ENCODE measurements around the gene MKX. TPM values are rescaled to one million over a fixed set of nuclear protein-coding genes. Genes with fewer than 3 reads are reported as not detected.

MKX gene
- total RNA-seq (2014; rRNA removed; shearing (Covaris generic)), result not detected in 2 replicates

GRCh38 chr10:27745732-27746396, at the start of gene MKX:
MKX (minus strand) TSS chr10:27745819; CDS start chr10:27743415, 2,404 bp downstream.
- Histone ChIP-seq H3K9me3 (replicated peaks) (peaks cover 15% of the 10 kb centered on the region), H3K27ac (no peak within 1 kb of the TSS), H3K4me1 (replicated peaks) (peaks cover 36% of the 10 kb centered on the region), H3K4me3 (no peak within 1 kb of the TSS), H3K27me3 (replicated peaks) (peaks cover 83% of the 10 kb centered on the region), H3K36me3 (no peaks in the 10 kb centered on the region)
- no peak for DNase-seq (ENCODE audit: low read depth in 1 of 2, low spot score in 2 of 2)

GRCh38 chr10:27794157-27794556, 48.5 kb upstream of the MKX start:
- DNase-seq (ENCODE audit: low read depth in 1 of 2, low spot score in 2 of 2), result no peak
- Histone ChIP-seq H3K36me3 (no peaks in the 10 kb centered on the region), H3K27me3 (replicated peaks) (no peaks in the 10 kb centered on the region)

GRCh38 chr10:27792216-27792615, 46.6 kb upstream of the MKX start:
- H3K27me3 ChIP-seq (replicated peaks), result no peaks in the 10 kb centered on the region
- H3K9me3 ChIP-seq (replicated peaks), result no peaks in the 10 kb centered on the region
- no peak for DNase-seq (ENCODE audit: low read depth in 1 of 2, low spot score in 2 of 2)
- H3K4me3 ChIP-seq, result no peak overlapping the region
- no peaks in the 10 kb centered on the region for H3K4me1 ChIP-seq (replicated peaks)
- H3K27ac ChIP-seq, result no peak overlapping the region
- no peaks in the 10 kb centered on the region for H3K36me3 ChIP-seq

More at GRCh38 chr10:27794157-27794556, 48.5 kb upstream of the MKX start:
- H3K27ac ChIP-seq, result no peak overlapping the region
- no peak overlapping the region for H3K4me3 ChIP-seq
- no peaks in the 10 kb centered on the region for H3K9me3 ChIP-seq (replicated peaks)
- no peaks in the 10 kb centered on the region for H3K4me1 ChIP-seq (replicated peaks)

GRCh38 chr10:27784272-27784671, 38.7 kb upstream of the MKX start:
- Histone ChIP-seq H3K27me3 (replicated peaks) (no peaks in the 10 kb centered on the region; the same call in 1 of the 2 replicates), H3K36me3 (no peaks in the 10 kb centered on the region), H3K27ac (no peak overlapping the region), H3K4me1 (replicated peaks) (no peaks in the 10 kb centered on the region), H3K4me3 (no peak overlapping the region), H3K9me3 (replicated peaks) (no peaks in the 10 kb centered on the region)
- DNase-seq (ENCODE audit: low read depth in 1 of 2, low spot score in 2 of 2), result no peak

GRCh38 chr10:27783660-27784059, 38.0 kb upstream of the MKX start:
- H3K4me1 ChIP-seq (replicated peaks), result no peaks in the 10 kb centered on the region
- H3K27me3 ChIP-seq (replicated peaks), result no peaks in the 10 kb centered on the region; the same call in 1 of the 2 replicates
- H3K4me3 ChIP-seq, result no peak overlapping the region
- DNase-seq (ENCODE audit: low read depth in 1 of 2, low spot score in 2 of 2), result peak in 1 of 2 experiments; percentile 11
- no peaks in the 10 kb centered on the region for H3K9me3 ChIP-seq (replicated peaks)
- H3K27ac ChIP-seq, result no peak overlapping the region
- H3K36me3 ChIP-seq, result no peaks in the 10 kb centered on the region

GRCh38 chr10:27779462-27780015, 33.9 kb upstream of the MKX start:
- Histone ChIP-seq H3K27ac (no peak overlapping the region), H3K4me3 (no peak overlapping the region), H3K4me1 (replicated peaks) (no peaks in the 10 kb centered on the region), H3K9me3 (replicated peaks) (no peaks in the 10 kb centered on the region), H3K36me3 (no peaks in the 10 kb centered on the region), H3K27me3 (replicated peaks) (no peaks in the 10 kb centered on the region; the same call in 1 of the 2 replicates)
- DNase-seq (ENCODE audit: low read depth in 1 of 2, low spot score in 2 of 2), result no peak

GRCh38 chr10:27774831-27775230, 29.2 kb upstream of the MKX start:
- Histone ChIP-seq H3K27ac (no peak overlapping the region), H3K36me3 (no peaks in the 10 kb centered on the region), H3K4me1 (replicated peaks) (no peaks in the 10 kb centered on the region), H3K9me3 (replicated peaks) (no peaks in the 10 kb centered on the region), H3K27me3 (replicated peaks) (no peaks in the 10 kb centered on the region; the same call in 1 of the 2 replicates), H3K4me3 (no peak overlapping the region)
- no peak for DNase-seq (ENCODE audit: low read depth in 1 of 2, low spot score in 2 of 2)

GRCh38 chr10:27771231-27771630, 25.6 kb upstream of the MKX start:
- no peaks in the 10 kb centered on the region for H3K27me3 ChIP-seq (replicated peaks)
- no peaks in the 10 kb centered on the region for H3K36me3 ChIP-seq
- H3K9me3 ChIP-seq (replicated peaks), result no peaks in the 10 kb centered on the region
- no peak for DNase-seq (ENCODE audit: low read depth in 1 of 2, low spot score in 2 of 2)
- H3K27ac ChIP-seq, result no peak overlapping the region
- H3K4me1 ChIP-seq (replicated peaks), result no peaks in the 10 kb centered on the region
- H3K4me3 ChIP-seq, result no peak overlapping the region

GRCh38 chr10:27770181-27770580, 24.6 kb upstream of the MKX start:
- H3K27me3 ChIP-seq (replicated peaks), result no peaks in the 10 kb centered on the region
- H3K9me3 ChIP-seq (replicated peaks), result no peaks in the 10 kb centered on the region
- H3K27ac ChIP-seq, result no peak overlapping the region
- no peaks in the 10 kb centered on the region for H3K4me1 ChIP-seq (replicated peaks)
- no peak overlapping the region for H3K4me3 ChIP-seq
- no peaks in the 10 kb centered on the region for H3K36me3 ChIP-seq
- DNase-seq (ENCODE audit: low read depth in 1 of 2, low spot score in 2 of 2), result no peak

GRCh38 chr10:27760867-27761266, 15.2 kb upstream of the MKX start:
- no peak for DNase-seq (ENCODE audit: low read depth in 1 of 2, low spot score in 2 of 2)
- Histone ChIP-seq H3K27me3 (replicated peaks) (0 out of 2 replicates have a peak, but pooled peaks cover 4% of the 10 kb centered on the region), H3K36me3 (no peaks in the 10 kb centered on the region), H3K27ac (no peak overlapping the region), H3K4me3 (no peak overlapping the region), H3K9me3 (replicated peaks) (no peaks in the 10 kb centered on the region), H3K4me1 (replicated peaks) (no peaks in the 10 kb centered on the region)

GRCh38 chr10:27759483-27760272, 14.1 kb upstream of the MKX start:
- no peak for DNase-seq (ENCODE audit: low read depth in 1 of 2, low spot score in 2 of 2)

GRCh38 chr10:27752673-27753237, 7.1 kb upstream of the MKX start:
- no peaks in the 10 kb centered on the region for H3K9me3 ChIP-seq (replicated peaks)
- peaks cover 24% of the 10 kb centered on the region for H3K27me3 ChIP-seq (replicated peaks)
- no peak for DNase-seq (ENCODE audit: low read depth in 1 of 2, low spot score in 2 of 2)
- no peak overlapping the region for H3K27ac ChIP-seq
- H3K4me3 ChIP-seq, result no peak overlapping the region
- no peaks in the 10 kb centered on the region for H3K4me1 ChIP-seq (replicated peaks)
- no peaks in the 10 kb centered on the region for H3K36me3 ChIP-seq

More at GRCh38 chr10:27759483-27760272, 14.1 kb upstream of the MKX start:
- no peaks in the 10 kb centered on the region for H3K4me1 ChIP-seq (replicated peaks)
- H3K27ac ChIP-seq, result no peak overlapping the region
- H3K9me3 ChIP-seq (replicated peaks), result no peaks in the 10 kb centered on the region
- H3K36me3 ChIP-seq, result no peaks in the 10 kb centered on the region
- H3K27me3 ChIP-seq (replicated peaks), result 0 out of 2 replicates have a peak, but pooled peaks cover 4% of the 10 kb centered on the region
- no peak overlapping the region for H3K4me3 ChIP-seq

- no peaks in the 10 kb centered on the region for H3K36me3 ChIP-seq
- H3K27me3 ChIP-seq (replicated peaks), result peaks cover 65% of the 10 kb centered on the region
- DNase-seq (ENCODE audit: low read depth in 1 of 2, low spot score in 2 of 2), result no peak
- H3K27ac ChIP-seq, result no peak overlapping the region
- peaks cover 15% of the 10 kb centered on the region for H3K9me3 ChIP-seq (replicated peaks)
- H3K4me3 ChIP-seq, result no peak overlapping the region
- H3K4me1 ChIP-seq (replicated peaks), result peaks cover 21% of the 10 kb centered on the region
Measured at GRCh38 chr10:27748601-27749000, 3.0 kb upstream of the MKX start.

GRCh38 chr10:27747096-27747451, 1.5 kb upstream of the MKX start:
- Histone ChIP-seq H3K4me1 (replicated peaks) (peaks cover 36% of the 10 kb centered on the region), H3K36me3 (no peaks in the 10 kb centered on the region), H3K27ac (no peak overlapping the region), H3K4me3 (no peak overlapping the region), H3K27me3 (replicated peaks) (peaks cover 78% of the 10 kb centered on the region), H3K9me3 (replicated peaks) (peaks cover 15% of the 10 kb centered on the region)
- no peak for DNase-seq (ENCODE audit: low read depth in 1 of 2, low spot score in 2 of 2)

Measured in SJSA1 (cell line).